Stimulated activated CD8-positive, alpha-beta memory T cell treated with anti-CD3 and anti-CD28 coated beads, Interleukin-4, amount 100 ng/mL, for 1 hour (primary cell): ENCODE data around the gene EED.

ENCODE experiments used
- DNase-seq, 2 donors: peaks; one replicate each; pipeline ENCODE4 v3.0.0-alpha.2; 2020; ENCODE audit warnings: low read depth in 2 of 2, low spot score in 1 of 2

Gene EED, protein sequence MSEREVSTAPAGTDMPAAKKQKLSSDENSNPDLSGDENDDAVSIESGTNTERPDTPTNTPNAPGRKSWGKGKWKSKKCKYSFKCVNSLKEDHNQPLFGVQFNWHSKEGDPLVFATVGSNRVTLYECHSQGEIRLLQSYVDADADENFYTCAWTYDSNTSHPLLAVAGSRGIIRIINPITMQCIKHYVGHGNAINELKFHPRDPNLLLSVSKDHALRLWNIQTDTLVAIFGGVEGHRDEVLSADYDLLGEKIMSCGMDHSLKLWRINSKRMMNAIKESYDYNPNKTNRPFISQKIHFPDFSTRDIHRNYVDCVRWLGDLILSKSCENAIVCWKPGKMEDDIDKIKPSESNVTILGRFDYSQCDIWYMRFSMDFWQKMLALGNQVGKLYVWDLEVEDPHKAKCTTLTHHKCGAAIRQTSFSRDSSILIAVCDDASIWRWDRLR

DNA sequence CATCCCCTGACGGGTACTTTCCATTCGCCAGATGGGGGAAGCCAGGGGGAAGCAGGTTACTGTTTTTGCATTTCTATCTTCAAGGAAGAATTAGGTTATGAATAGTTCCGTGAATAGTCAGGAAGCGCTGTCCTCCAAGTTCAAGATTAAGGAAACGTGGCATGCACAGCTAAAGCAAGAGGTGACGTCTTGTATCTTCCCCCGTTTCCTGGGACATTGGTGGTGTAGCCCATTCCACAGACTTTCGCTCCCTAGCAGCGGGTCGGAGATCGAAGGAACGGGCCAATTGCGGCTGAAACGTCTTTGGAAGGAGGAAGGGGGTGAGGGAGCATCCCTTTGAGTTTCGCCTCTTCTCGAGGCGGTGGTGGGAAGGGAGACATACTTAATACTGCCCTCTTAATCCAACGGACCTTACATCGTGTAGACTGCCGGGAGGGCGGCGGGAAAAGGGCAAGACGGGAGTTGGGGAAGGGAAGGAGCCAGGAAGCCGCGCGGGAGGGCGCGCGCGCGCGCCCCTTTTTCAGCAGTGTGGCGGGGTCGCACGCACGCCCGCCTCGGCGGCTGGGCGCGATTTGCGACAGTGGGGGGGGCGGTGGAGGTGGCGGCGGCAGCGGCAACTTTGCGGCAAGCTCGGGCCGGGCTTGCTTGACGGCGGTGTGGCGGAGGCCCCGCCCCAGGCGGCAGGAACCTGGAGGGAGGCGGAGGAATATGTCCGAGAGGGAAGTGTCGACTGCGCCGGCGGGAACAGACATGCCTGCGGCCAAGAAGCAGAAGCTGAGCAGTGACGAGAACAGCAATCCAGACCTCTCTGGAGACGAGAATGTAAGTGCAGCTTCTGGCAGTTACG lies at the start of gene EED:
EED (plus strand) TSS at position 232 of the 847 bp plus-strand sequence; CDS start at position 709, 477 bp downstream.
- peak; percentile 83 to 88 for DNase-seq

DNA sequence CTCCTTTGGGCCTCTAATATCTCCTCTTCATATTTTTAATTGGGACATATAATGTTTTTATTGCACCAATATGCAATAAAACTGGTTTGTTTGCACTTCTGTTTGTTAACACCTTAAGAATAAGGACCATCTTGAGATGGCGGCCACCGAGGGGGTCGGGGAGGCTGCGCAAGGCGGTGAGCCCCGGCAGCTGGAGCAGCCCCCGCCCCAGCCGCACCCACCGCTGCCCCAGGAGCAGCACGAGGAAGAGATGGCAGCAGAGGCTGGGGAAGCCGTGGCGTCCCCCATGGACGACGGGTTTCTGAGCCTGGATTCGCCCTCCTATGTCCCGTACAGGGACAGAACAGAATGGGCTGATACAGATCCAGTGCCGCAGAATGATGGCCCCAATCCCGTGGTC lies 49.6 kb upstream of the EED start:
- DNase-seq: no peak

DNA sequence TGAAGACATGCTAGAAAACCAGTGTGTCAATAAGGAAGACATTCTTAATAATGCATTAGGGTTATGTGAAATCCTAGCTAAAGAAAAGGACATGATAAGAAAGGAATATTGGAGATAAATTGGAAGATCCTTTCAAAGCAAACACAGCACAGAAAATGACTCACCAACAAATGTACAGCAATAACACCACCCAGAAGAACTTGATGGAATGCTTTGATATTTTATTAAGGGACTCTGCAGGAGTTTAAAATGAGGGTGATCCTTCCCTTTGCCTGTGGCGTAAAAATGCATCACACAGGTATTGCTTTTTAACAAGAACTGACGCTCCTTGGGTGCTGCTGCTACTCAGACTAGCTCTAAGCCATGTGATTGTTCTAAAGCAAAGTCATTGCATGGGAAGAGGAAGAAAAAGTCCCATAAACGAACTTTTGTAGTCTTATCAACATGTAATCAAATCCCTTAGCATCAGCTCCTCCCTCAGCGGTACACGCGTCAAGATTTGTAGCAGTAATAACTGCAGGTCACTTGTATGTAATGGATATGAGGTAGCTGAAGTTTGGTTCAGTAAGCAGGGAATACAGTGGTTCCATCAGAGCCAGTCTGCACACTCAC lies 48.4 kb upstream of the EED start:
- no peak for DNase-seq

DNA sequence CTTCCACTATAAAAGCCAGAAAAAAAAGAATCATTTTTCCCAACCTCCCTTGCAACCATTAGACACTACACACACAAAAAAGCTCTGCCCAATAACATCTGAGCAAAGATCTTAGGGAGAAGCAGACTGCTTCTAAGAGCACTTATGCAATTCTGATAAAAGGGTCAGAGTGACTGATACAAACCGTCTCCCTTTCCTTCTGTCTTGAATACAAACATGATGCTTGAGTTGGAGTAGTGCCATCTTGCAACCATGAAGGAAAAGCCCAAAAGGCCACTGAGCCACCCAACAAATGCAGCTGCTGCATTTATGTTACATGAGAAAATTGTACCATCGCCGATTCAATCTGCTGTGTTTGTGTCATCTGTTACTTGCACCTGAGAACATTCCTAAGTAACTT lies 47.6 kb upstream of the EED start:
- no peak for DNase-seq

DNA sequence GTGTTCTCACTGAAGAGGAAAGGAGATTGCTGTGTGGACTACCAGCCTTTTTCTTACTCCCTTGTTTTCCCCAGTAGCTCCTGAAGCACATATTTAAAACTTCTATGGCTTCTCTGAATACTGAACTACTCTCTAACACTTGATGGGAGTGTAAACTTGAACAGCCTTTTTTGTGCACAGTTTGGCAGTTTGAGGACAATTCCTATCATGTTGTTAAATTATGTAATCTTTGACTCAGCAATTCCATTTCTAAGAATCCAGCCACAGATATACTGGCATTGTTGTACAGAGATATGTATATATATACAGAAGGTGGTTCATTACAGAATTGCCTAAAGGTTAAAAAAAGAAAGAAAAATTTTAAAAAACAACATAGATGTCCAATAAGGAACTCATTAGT lies 47.1 kb upstream of the EED start:
- DNase-seq: no peak

DNA sequence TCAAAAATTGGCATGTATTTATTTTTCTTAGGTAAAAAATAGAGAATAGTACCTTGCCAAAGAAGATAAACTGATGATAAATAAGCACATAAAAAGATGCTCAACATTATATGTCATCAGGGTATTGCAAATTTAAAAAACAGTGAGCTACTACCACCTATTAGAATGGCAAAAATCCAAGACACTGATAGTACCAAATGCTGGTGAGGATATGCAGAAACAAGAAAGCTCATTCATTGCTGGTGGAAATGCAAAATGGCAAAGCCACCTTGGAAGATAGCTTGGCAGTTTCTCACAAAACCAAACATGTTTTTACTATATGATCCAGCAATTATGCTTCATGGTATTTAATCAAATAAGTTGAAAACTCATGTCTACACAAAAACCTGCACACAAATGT lies 46.4 kb upstream of the EED start:
- DNase-seq: no peak

DNA sequence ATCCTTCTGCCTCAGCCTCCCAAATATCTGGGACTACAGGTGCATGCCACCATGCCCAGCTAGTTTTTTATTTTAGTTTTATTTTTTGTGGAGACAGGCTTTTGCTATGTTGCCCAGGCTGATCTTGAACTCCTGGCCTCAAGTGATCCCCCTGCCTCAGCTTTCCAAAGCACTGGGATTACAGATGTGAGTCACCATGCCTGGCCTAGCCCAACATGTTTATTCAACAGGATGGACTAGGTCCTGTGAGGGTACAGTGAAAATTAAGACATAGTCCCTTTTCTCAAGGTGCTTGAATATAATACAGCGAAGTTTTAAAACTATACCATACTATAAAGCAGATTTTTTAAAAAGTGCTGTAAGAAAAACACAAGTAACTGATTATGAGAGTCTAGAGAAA lies 45.2 kb upstream of the EED start:
- no peak for DNase-seq

DNA sequence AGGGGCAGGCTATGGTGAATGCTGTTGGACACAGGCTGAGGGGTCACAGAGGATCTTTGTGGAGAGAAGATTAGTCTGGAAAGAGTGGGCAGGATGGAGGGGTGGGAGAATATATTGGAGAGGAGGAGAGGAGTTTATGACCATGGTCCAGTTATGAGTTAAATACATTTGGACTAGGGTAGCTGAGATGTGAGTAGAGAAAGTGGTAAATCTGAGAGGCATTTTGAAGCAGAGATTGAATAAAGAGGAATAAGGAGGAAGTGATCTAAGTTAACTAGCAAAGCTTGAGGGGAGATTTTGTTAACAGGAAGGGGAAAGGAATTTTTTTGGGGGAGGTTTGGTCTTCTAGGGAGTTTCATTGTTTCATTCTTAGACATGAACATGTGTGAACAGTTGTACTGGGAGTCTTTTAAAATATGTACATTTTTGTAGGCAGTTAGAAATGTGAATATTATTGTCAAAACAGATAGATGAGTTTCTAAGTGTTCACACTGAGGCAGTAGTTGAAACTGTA lies 43.1 kb upstream of the EED start:
- no peak for DNase-seq

DNA sequence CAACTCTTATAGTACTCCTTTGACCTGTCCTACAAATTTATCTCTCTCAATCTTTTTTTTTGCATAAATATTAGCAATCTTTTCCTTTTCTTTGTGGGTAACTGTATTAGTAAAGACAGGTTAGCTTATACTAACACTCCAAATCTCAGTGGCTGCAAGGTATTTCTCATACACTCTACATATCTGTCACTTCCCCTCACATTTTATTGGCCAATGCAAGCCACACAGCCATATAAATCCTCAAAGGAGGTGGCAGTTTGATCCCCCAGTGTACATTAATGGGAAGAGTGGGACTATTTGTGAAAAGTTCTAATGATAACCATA lies 42.6 kb upstream of the EED start:
- no peak for DNase-seq

DNA sequence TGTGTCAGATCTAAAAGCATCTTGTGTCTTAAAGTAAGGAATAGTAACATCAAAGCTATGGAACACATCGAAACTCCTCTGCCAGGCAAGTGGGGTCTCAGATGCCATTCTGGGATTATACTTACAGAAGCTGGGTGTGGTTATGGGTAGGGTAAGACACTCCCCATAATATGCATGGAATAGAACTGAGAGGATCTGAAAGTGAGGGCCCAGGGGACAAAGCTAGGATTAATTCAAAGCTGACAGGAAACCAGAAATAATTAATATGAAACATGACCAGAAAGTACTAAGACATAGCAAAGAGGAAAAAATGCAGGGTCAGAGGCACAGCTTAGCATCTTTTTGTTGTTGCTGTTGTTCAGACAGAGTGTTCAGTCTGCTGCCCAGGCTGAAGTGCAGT lies 40.2 kb upstream of the EED start:
- DNase-seq: no peak

DNA sequence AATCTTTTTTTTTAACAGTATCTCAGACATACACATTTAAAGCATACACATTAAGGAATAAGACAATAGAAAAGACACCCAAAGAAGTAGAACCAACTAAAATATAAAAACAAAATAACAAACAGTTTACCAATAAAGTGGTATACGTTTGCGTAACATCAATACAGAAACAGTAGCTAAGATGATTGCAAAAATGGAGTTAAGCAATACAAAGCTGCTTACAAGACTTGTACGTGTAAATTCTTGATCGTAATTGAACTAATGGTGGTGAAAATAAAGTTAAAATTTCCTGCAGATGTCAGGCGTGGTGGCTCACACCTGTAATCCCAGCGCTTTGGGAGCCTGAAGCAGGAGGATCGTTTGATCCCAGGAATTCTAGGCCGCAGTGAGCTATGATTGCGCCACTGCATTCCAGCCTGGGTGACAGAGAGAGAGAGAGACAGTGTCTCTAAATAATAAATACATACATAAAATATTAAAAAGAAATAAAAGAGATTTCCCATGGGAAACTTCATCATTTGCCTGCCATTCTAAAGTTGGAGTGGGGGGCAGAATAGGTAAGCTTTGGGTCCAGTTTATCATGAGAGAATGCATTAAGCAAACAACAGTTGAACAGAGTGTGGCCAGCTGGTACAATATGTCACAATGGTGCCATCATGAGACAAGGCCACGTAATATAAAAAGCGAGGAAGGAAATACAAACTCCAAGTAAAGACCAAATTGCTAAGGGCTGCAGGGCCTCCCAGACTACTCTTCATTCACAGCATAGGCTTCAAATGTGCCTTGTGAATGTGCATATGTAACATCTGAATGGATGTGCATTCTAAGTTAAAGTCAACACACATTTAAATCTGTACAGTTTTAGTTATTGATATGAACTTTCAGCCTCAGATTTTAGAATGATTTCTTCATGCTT lies 38.9 kb upstream of the EED start:
- DNase-seq: no peak

DNA sequence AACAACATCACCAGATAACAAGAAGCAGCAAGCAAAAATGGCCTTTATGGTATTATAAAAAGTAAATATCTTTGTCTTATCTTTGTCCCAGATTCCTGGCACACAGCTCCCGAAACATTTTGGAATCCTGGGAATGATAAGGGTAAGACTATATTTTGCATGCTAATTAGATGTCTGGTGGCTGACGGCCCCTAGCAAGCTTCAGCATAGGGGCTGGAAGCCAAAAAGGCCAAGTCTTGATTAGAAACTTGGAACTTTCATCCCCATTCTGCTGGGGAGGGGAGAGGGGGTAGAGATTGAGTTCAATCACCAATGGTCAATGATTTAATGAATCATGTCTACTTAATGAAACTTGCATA lies 38.2 kb upstream of the EED start:
- DNase-seq: no peak

DNA sequence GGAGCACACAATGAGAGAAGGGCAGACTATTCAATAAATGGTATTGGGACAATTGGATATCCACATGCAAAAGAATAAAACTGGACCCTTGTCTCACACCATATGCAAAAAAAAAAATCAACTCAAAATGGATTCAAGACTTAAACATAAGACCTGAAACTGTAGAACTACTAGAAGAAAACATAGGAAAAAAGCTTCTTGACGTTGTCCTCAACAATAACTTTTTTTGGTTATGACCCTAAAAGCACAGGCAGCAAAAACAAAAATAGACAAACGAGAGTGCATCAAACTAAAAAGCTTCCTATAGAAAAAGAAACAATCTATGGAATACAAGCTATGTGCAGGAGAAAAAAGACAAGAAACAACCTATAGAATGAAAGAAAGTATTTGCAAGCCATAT lies 37.1 kb upstream of the EED start:
- no peak for DNase-seq

DNA sequence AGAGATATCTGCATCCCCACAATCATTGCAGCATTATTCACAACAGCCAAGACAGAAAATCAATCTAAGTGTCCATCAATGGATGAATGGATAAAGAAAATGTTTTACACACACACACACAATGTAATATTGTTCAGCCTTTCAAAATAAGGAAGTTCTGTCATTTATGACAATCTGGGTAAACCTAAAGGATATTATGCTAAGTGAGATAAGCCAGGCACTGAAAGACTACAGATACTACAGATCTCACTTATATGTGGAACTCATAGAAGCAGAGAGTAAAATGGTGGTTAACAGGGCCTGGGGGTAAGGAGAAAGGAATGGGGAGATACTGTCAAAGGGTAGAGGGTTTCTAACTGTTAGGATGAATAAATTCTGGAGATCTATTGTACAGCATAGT lies 36.0 kb upstream of the EED start:
- no peak for DNase-seq

DNA sequence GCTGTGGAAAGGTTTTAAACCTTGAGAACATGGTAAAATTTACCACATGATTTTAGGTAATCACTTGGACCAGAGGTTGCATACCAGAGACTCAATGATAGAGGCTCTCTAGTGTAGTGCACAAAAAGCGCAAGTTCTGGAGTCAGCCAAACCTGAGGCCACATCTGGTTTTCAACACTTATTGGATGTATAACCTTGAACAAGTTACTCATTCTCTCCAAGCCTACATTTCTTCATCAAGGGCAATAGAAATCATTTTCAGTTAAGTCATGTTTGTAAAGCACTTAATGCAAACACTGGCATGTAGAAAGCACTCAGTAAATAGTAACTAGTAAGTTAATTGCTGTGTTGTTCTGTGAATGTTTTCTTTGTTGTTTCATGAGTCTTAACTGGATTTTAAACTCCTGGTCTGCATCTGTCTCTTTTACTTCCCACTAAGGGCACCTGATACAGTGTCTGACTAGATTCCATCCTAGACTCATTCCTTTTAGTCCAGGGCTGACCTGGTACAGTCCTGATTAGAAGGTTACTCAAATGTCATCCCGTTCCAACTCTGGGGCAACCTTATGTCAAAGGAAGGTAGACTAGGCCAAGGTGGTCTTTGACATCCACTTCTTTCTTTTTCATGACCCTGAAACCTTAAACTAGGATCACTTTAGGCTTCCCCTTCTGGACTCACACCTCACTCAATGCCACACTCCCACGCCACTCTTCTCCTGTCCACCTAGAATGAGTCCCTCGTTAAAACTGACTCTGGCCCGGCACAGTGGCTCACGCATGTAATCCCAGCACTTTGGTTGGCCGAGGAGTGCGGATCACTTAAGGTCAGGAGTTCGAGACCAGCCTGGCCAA lies 34.5 kb upstream of the EED start:
- no peak for DNase-seq

DNA sequence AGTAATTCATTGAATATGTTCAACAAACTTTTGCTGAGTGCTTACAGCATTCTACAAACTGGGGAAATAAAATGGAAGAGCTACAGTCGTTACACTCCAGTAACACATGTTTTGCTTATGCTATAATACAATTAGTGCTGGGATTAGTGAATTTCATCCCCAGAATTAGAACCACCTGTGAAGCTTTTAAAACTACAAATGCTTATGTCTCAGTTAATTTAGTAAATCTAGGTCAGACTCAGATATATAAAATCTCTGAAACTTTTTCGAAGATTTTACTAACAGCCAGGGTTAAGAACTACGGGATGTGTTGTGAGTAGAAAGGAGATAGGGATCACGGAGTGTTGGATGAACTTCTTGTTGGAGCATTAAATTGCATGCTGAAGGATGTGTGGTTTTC lies 33.7 kb upstream of the EED start:
- DNase-seq: no peak

DNA sequence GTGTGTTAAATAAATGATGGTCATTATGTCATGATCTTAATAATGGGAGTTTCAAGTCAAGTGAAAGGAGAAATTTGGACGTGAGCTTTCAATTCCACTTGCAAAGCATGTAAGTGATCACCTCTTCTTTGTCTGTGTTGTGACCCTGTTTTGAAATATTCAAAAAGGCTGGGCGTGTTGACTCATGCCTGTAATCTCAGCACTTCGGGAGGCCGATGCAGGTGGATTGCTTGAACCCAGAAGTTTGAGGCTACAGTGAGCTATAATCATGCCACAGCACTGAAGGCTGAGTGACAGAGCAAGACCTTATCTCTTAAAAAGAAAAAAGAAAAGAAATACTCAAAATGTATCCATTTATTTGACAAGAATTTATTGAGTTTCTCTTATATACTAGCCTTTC lies 32.9 kb upstream of the EED start:
- DNase-seq: no peak

DNA sequence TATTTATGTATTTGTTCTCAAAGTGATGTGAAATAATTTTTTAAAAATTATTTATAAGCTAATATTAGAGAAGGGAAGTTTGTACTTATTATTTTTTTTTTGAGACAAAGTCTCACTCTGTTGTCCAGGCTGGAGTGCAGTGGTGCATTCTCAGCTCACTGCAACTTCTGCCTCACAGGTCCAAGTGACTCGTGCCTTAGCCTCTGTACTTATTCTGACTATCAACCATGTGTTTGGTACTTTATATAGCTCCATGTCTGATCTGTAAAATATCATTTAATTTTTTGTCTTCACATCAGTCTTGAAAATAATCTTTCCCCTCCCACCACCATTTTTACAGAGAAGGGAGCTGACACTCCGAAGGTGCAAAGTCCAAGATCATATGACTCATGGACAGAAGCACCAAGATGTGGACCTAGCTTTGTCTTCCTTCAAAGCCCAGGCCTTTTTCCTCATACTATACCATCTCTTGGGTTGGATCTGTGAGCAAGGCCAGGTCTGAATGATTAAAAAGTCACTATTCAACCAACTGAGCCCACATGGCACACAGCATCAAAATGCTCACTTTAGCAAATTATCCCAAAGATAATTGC lies 32.4 kb upstream of the EED start:
- DNase-seq: no peak

DNA sequence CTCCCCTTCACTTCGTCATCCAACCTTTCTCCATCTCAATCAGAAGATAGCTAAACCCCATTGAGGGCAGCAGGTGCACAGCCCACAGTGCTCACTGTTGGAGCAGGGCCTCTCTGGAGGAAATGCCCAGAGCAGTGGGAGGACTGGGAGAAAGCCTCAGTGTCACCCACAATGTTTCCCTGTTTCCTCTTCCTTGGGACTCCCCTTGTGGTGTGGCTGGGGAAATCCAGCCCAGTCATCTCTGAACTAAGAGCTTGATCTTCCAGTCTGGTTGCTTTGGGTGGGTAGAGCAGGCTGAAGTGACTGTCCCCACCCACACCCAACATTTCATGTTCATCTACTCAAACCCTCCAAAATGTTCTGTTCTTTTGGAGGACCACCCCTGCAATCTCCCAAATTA lies 29.8 kb upstream of the EED start:
- no peak for DNase-seq
